WTC11 (cell line): ENCODE measurements around the gene COL4A1. TPM values are rescaled to one million over a fixed set of nuclear protein-coding genes. Genes with fewer than 3 reads are reported as not detected.

ENCODE experiments used
- ATAC-seq: fragments of 200-7000 bp; cut with Tn5 transposase; 2 replicates; pipeline ENCODE4 v1.10.0; 2021; ENCODE audit warnings: mild to moderate bottlenecking, moderate library complexity
- CTCF ChIA-PET: fragments of 300-600 bp; sonication (Branson Sonifier 250); formaldehyde crosslinking; loops from one replicate; lab custom pipeline; 2021; ENCODE audit warnings: antibody characterized with exemption; lab: Charles Lee
- POLR2A ChIA-PET: fragments of 350-600 bp; sonication (Branson Sonifier 250); formaldehyde crosslinking; loops from one replicate; lab custom pipeline; 2021; ENCODE audit warnings: antibody characterized with exemption; lab: Charles Lee
- DNase-seq: peaks from one replicate; pipeline ENCODE4 v3.0.0; 2021; ENCODE audit warnings: low spot score
- H3K27ac Mint-ChIP-seq: 2 replicates; pipeline ENCODE4 v1.8.0; 2021; ENCODE audit warnings: mixed read lengths
- H3K27me3 Mint-ChIP-seq: 2 replicates; pipeline ENCODE4 v1.8.0; 2021; ENCODE audit warnings: low read depth, mild to moderate bottlenecking, moderate library complexity, mixed read lengths
- H3K36me3 Mint-ChIP-seq: 2 replicates; pipeline ENCODE4 v1.8.0; 2021; ENCODE audit warnings: mixed read lengths
- H3K4me1 Mint-ChIP-seq: 2 replicates; pipeline ENCODE4 v1.8.0; 2022; ENCODE audit warnings: mixed read lengths
- H3K4me3 Mint-ChIP-seq: 2 replicates; pipeline ENCODE4 v1.8.0; 2021; ENCODE audit warnings: mild to moderate bottlenecking, moderate library complexity, mixed read lengths
- H3K9me3 Mint-ChIP-seq: 2 replicates; pipeline ENCODE4 v1.8.0; 2021; ENCODE audit warnings: mixed read lengths
- E2F1 ChIP-seq: sonication (generic); formaldehyde crosslinking; IDR thresholded peaks from 2 replicates; pipeline ENCODE4 v1.8.0; 2022; ENCODE audit warnings: mild to moderate bottlenecking, missing genetic modification reagents
- E2F4 ChIP-seq: sonication (generic); formaldehyde crosslinking; IDR thresholded peaks from 2 replicates; pipeline ENCODE4 v1.8.1; 2022; ENCODE audit warnings: low read depth, mild to moderate bottlenecking, moderate library complexity, missing genetic modification reagents, borderline replicate concordance
- FOXP1 ChIP-seq: sonication (generic); formaldehyde crosslinking; IDR thresholded peaks from 2 replicates; pipeline ENCODE4 v1.8.0; 2022; ENCODE audit warnings: missing genetic modification reagents, mild to moderate bottlenecking, moderate library complexity, borderline replicate concordance
- KAT7 ChIP-seq: sonication (generic); formaldehyde crosslinking; IDR thresholded peaks from 2 replicates; pipeline ENCODE4 v1.8.1; 2023; ENCODE audit warnings: missing genetic modification reagents, mild to moderate bottlenecking, borderline replicate concordance
- NR2C2 ChIP-seq: sonication (generic); formaldehyde crosslinking; IDR thresholded peaks from 2 replicates; pipeline ENCODE4 v1.8.0; 2022; ENCODE audit warnings: mild to moderate bottlenecking, missing genetic modification reagents
- NR3C1 ChIP-seq: sonication (generic); formaldehyde crosslinking; conservative IDR thresholded peaks from 2 replicates; pipeline ENCODE4 v1.8.1; 2023; ENCODE audit warnings: low read depth, mild to moderate bottlenecking, missing genetic modification reagents
- SMAD3 ChIP-seq: sonication (generic); formaldehyde crosslinking; IDR thresholded peaks from 2 replicates; pipeline ENCODE4 v1.8.0; 2022; ENCODE audit warnings: missing genetic modification reagents, mild to moderate bottlenecking, borderline replicate concordance
- SMAD4 ChIP-seq: sonication (generic); formaldehyde crosslinking; IDR thresholded peaks from 2 replicates; pipeline ENCODE4 v1.8.0; 2022; ENCODE audit warnings: mild to moderate bottlenecking, missing genetic modification reagents
- ZBTB21 ChIP-seq: sonication (generic); formaldehyde crosslinking; IDR thresholded peaks from 2 replicates; pipeline ENCODE4 v1.8.1; 2023; ENCODE audit warnings: mild to moderate bottlenecking, missing genetic modification reagents, borderline replicate concordance
- ZNF138 ChIP-seq: sonication (generic); formaldehyde crosslinking; conservative IDR thresholded peaks from 2 replicates; pipeline ENCODE4 v1.8.1; 2022; ENCODE audit warnings: mild to moderate bottlenecking, moderate library complexity, missing genetic modification reagents
- ZNF396 ChIP-seq: fragments of 250-450 bp; sonication (Bioruptor Pico); IDR thresholded peaks from 2 replicates; pipeline ENCODE4 v1.8.0; 2021; ENCODE audit warnings: mild to moderate bottlenecking, moderate library complexity, borderline replicate concordance
- total RNA-seq: library from RNA; stranded (reverse); gene quantifications from 3 replicates; pipeline ENCODE4 v1.2.3, GENCODE V29; 2021
- TF ChIP-seq, protein P1 (sequence below): sonication (generic); formaldehyde crosslinking; IDR thresholded peaks from 2 replicates; pipeline ENCODE4 v1.8.0; 2022; ENCODE audit warnings: mild to moderate bottlenecking, missing genetic modification reagents
- TF ChIP-seq, protein P2 (sequence below): sonication (generic); formaldehyde crosslinking; IDR thresholded peaks from 2 replicates; pipeline ENCODE4 v1.8.1; 2023; ENCODE audit warnings: mild to moderate bottlenecking, missing genetic modification reagents, moderate library complexity
- TF ChIP-seq, protein P3 (sequence below): sonication (generic); formaldehyde crosslinking; IDR thresholded peaks from 2 replicates; pipeline ENCODE4 v1.8.1; 2023; ENCODE audit warnings: mild to moderate bottlenecking, moderate library complexity, missing genetic modification reagents

The COL4A1 gene
- total RNA-seq, 1 experiment from 2014 or later, result 89.6 TPM

- no peak overlapping the region for H3K27ac Mint-ChIP-seq
- H3K9me3 Mint-ChIP-seq, result no peaks in the 10 kb centered on the region
- POLR2A ChIA-PET, result no interaction called here
- no peak overlapping the region for H3K4me3 Mint-ChIP-seq
- no peak for TF ChIP-seq E2F4 (CRISPR knock-in tag)
- TF ChIP-seq, protein P1, sequence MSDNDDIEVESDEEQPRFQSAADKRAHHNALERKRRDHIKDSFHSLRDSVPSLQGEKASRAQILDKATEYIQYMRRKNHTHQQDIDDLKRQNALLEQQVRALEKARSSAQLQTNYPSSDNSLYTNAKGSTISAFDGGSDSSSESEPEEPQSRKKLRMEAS (CRISPR knock-in tag), result no peak
- no peak for TF ChIP-seq FOXP1 (CRISPR knock-in tag)
- TF ChIP-seq NR3C1 (CRISPR knock-in tag), result no peak
- TF ChIP-seq KAT7 (CRISPR knock-in tag), result no peak
- TF ChIP-seq NR2C2, result no peak
- no peak for TF ChIP-seq ZBTB21 (CRISPR knock-in tag)
- TF ChIP-seq ZNF396 (CRISPR knock-in tag), result no peak
- no peak for TF ChIP-seq SMAD4 (CRISPR knock-in tag)
- no peak for TF ChIP-seq E2F1 (CRISPR knock-in tag)
- no peak for ATAC-seq
- DNase-seq, result no peak
- no peaks in the 10 kb centered on the region for H3K4me1 Mint-ChIP-seq
- CTCF ChIA-PET, result interaction anchor here (1.3 kb wide), 1 partner anchor 9 kb away, joined by 4 read pairs; no protein-coding TSS in a partner anchor
- H3K36me3 Mint-ChIP-seq, result no peaks in the 10 kb centered on the region; the same call in 1 of the 2 replicates
- no peaks in the 10 kb centered on the region for H3K27me3 Mint-ChIP-seq
Measured at GRCh38 chr13:110283736-110284517, 23.0 kb downstream of the COL4A1 start.

DNA sequence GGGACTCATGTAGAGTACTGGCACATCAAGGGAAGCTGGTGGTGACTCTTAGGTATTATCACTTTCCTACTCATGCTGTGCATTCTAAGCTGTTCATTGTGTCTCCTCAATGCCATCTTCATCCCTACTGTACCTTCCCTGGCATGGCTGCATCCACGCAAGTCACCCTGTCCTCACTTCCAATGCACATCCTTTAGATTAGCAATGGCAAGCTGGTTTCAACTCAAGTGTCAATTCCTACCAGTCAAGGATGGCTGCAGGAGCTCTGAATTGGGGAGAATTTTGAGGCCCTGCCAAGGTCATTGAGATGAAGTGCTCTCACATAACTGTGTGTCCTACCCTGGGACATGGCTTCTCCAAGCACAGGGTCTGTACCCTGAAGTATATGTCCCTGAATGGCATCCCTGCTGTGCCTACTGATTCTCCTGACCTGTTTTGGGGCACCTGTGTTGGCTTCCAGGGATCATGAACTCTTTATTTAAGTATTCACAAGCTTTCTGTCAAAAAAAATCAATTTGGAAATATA lies 24.6 kb downstream of the COL4A1 start:
- ATAC-seq (no peak), DNase-seq (no peak)
- TF ChIP-seq, protein P2, sequence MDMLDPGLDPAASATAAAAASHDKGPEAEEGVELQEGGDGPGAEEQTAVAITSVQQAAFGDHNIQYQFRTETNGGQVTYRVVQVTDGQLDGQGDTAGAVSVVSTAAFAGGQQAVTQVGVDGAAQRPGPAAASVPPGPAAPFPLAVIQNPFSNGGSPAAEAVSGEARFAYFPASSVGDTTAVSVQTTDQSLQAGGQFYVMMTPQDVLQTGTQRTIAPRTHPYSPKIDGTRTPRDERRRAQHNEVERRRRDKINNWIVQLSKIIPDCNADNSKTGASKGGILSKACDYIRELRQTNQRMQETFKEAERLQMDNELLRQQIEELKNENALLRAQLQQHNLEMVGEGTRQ (CRISPR knock-in tag), result no peak
- TF ChIP-seq E2F1 (CRISPR knock-in tag) (no peak), SMAD3 (no peak)
- H3K4me3 Mint-ChIP-seq, result no peak overlapping the region
- ChIA-PET CTCF (no interaction called here), POLR2A (no interaction called here)
- H3K27ac Mint-ChIP-seq, result no peak overlapping the region
- no peaks in the 10 kb centered on the region for H3K36me3 Mint-ChIP-seq
- H3K9me3 Mint-ChIP-seq, result no peaks in the 10 kb centered on the region
- H3K4me1 Mint-ChIP-seq, result no peaks in the 10 kb centered on the region
- H3K27me3 Mint-ChIP-seq, result no peaks in the 10 kb centered on the region

- TF ChIP-seq, protein P3, sequence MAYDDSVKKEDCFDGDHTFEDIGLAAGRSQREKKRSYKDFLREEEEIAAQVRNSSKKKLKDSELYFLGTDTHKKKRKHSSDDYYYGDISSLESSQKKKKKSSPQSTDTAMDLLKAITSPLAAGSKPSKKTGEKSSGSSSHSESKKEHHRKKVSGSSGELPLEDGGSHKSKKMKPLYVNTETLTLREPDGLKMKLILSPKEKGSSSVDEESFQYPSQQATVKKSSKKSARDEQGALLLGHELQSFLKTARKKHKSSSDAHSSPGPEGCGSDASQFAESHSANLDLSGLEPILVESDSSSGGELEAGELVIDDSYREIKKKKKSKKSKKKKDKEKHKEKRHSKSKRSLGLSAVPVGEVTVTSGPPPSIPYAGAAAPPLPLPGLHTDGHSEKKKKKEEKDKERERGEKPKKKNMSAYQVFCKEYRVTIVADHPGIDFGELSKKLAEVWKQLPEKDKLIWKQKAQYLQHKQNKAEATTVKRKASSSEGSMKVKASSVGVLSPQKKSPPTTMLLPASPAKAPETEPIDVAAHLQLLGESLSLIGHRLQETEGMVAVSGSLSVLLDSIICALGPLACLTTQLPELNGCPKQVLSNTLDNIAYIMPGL (CRISPR knock-in tag), result no peak
- no peak for TF ChIP-seq ZNF138 (CRISPR knock-in tag)
- no peak for ATAC-seq
- Mint-ChIP-seq H3K36me3 (no peaks in the 10 kb centered on the region), H3K9me3 (no peaks in the 10 kb centered on the region), H3K4me1 (no peaks in the 10 kb centered on the region), H3K4me3 (no peak overlapping the region), H3K27me3 (no peaks in the 10 kb centered on the region), H3K27ac (no peak overlapping the region)
- no peak for DNase-seq
- POLR2A ChIA-PET, result no interaction called here
- CTCF ChIA-PET, result no interaction called here
Measured at GRCh38 chr13:110281736-110282135, 25.2 kb downstream of the COL4A1 start.
